ENCODE data around the gene ZNF580.

The ZNF580 gene

DNA sequence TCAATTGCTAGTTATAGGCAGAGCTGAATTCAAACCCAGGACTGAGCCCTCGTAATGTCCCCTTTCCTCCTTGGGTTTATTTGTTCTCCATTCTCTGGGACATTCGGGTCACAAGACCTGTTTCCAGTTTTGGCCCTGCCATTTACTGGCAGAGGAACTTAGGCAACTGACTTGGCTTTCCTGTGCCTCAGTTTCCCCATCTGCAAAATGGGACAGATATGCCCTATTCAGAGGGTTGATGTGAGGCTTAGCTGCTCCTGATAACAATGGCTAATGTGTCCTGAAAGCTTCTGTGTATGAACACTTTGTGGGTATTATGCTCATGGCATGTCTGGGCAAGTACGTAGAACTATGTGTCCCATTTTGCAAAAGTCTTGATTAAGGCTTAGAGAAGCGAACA is 39.7 kb upstream of the ZNF580 start:
- DNase-seq (ENCODE audit: low read depth): no peak
- peak overlapping the region; percentile 93 for H3K4me3 ChIP-seq (ENCODE audit: low read depth, low read length)
- TF ChIP-seq, protein P1, sequence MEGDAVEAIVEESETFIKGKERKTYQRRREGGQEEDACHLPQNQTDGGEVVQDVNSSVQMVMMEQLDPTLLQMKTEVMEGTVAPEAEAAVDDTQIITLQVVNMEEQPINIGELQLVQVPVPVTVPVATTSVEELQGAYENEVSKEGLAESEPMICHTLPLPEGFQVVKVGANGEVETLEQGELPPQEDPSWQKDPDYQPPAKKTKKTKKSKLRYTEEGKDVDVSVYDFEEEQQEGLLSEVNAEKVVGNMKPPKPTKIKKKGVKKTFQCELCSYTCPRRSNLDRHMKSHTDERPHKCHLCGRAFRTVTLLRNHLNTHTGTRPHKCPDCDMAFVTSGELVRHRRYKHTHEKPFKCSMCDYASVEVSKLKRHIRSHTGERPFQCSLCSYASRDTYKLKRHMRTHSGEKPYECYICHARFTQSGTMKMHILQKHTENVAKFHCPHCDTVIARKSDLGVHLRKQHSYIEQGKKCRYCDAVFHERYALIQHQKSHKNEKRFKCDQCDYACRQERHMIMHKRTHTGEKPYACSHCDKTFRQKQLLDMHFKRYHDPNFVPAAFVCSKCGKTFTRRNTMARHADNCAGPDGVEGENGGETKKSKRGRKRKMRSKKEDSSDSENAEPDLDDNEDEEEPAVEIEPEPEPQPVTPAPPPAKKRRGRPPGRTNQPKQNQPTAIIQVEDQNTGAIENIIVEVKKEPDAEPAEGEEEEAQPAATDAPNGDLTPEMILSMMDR (conservative IDR thresholded peaks at IDR 0.05; ENCODE audit: low read depth, low read length): no peak

DNA sequence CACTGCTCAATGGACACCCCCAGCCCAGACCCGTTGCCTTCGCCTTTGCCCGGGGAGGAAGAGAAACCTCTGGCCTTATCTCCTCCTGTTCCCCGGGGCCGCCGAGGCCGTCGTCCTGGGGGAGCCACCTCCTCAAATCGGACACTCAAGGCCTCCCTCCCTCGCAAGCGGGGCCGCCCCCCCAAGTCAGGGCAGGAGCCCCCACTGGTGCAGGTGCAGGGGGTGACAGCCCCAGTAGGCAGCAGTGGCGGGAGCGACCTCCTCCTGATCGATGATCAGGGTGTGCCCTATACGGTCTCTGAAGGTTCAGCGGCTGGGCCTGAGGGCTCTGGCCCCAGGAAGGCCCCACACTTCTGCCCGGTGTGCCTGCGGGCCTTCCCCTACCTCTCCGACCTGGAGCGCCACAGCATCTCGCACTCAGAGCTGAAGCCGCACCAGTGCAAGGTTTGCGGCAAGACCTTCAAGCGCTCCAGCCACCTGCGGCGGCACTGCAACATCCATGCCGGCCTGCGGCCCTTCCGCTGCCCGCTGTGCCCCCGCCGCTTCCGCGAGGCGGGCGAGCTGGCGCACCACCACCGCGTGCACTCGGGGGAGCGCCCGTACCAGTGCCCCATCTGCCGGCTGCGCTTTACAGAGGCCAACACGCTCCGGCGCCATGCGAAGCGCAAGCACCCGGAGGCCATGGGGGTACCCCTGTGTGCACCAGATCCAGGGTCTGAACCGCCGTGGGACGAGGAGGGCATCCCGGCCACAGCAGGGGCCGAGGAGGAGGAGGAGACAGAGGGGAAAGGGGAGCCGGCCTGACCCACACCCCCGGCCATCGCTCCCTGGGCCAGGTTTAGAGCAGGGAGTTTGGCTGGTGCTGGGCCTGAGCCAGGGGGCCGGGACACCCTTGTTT is 38.4 kb upstream of the ZNF580 start:
- DNase-seq (ENCODE audit: low read depth): no peak
- TF ChIP-seq, protein P1 (conservative IDR thresholded peaks at IDR 0.05; ENCODE audit: low read depth, low read length): no peak
- H3K4me3 ChIP-seq (ENCODE audit: low read depth, low read length): no peak overlapping the region

DNA sequence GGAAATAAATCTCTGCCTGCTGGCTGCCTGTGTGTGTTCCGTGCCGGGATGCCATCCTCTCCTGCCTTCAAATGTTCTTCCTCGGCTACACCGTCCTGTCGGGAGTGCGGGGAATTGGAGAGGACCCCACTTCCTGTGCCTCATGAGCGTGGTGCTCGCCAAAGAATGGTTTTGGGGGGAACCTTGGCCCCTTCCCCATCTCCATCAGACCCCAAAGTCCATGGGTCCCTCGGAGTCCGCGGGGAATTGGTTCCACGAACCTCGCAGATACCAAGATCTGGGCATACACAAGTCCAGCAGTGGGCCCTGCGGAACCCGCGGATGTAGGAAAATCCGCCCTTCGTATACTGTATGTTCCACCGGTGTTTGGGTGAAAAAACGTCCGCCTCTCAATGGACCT is 37.7 kb upstream of the ZNF580 start:
- TF ChIP-seq, protein P1 (conservative IDR thresholded peaks at IDR 0.05; ENCODE audit: low read depth, low read length): no peak
- no peak overlapping the region for H3K4me3 ChIP-seq (ENCODE audit: low read depth, low read length)
- no peak for DNase-seq (ENCODE audit: low read depth)

DNA sequence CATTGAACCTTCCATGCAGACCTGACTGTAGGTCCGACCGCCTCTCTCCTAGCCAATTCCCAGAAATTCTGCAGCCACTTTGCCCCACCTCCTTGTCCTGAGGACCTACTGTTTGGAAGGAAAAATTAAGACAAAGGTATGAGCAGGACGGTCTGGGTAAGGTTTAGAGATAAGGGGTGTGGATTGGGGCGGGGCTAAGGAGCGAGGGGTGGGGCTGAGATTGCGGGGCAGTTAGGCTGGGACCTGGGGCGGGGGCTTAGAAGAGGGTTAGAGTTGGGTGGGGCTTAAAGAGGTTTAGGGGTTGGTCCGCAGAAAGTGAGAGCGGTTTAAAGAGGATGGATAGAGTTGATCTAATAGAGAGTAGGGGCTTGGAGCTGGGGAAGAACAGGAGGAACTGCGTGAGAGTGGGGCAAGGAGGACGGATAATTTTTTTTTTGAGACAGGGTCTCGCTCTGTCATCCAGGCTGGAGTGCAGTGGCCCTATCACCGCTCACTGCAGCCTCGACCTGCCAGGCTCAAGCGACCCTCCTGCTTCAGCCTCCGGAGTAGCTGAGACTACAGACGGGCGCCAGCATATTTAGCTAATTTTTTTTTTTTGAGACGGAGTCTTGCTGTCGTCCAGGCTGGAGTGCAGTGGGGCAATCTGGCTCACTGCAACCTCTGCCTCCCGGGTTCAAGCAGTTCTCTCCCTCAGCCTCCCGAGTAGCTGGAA is 37.1 kb upstream of the ZNF580 start:
- DNase-seq (ENCODE audit: low read depth): no peak
- no peak overlapping the region for H3K4me3 ChIP-seq (ENCODE audit: low read depth, low read length)
- TF ChIP-seq, protein P1 (conservative IDR thresholded peaks at IDR 0.05; ENCODE audit: low read depth, low read length): no peak

DNA sequence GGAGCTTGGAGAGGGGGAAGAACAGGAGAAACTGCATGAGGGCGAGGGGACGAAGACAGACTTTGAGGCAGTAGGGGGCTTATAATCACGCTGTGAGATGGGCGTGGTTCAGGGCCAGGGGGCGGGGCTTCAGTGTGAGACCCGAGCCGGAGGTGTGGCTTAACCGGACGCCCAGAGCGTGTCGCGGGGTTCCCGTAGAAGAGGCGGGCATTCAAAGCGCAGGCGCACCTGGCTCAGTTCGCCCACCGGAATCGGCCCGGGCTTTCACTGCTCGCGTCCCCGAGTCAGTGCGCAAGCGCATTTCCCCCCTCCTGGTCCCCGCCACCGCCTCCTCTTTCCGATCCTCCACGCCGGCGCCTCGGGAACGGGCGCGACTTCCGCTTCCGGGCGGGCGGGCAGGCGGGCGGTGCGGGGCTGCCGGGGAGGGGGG is 35.6 kb upstream of the ZNF580 start:
- TF ChIP-seq, protein P1 (conservative IDR thresholded peaks at IDR 0.05; ENCODE audit: low read depth, low read length): no peak
- peak overlapping the region; percentile 84 for H3K4me3 ChIP-seq (ENCODE audit: low read depth, low read length)
- DNase-seq (ENCODE audit: low read depth): peak; percentile 98

DNA sequence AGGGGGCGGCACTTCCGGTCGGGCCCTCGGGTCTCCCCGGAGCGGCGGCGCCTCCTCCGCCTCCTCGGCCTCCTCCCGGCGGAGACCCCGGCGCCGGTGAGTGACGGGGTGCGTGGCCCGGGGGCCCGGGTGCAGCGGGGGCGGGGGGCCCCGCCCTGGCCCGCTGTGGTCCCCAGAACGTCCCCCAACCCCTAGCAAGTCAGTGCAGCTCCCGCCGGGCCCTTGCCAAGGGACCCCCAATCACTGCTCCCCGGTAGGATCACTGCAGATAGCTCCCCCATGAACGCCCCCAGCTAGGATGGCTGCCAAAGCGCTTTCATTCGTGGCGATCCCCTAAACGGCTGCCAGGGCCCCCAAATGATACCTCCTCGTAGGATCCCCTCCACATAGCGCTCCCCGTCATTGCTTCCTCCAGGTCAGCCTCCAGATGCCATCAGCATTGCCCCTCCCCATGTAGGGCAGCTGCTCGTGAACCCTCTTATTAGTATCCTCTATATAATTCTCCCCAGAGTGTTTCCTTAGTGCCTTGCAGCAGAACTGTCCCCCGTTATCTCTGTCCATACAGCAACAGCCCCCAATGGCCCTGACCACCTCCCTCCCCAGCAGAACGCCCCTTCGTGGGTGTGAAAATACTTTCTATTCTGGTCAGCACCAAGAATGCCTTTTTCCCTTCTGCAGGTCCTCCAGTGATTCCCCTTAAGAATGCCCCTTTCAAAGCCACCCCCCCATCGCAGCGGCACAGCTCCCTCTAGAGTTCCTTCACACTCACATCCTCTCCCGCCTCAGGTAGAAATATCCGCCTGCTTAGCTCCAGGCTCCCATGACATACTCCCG is 34.9 kb upstream of the ZNF580 start, which contains the start of gene ZNF865:
ZNF865 (plus strand) TSS at position 11 of the 834 bp plus-strand sequence. CDS start 7,972 bp downstream, outside the sequence.
- TF ChIP-seq, protein P1 (conservative IDR thresholded peaks at IDR 0.05; ENCODE audit: low read depth, low read length): peak; percentile 92
- DNase-seq (ENCODE audit: low read depth): peak; percentile 95
- peak within 1 kb of the TSS; percentile 84 for H3K4me3 ChIP-seq (ENCODE audit: low read depth, low read length)

Measured in choroid plexus epithelial cell (primary cell).